ENCODE results near the gene EXOC3L4.

GRCh38 chr14:103103461-103104388, 9.2 kb downstream of the EXOC3L4 start:
- TF ChIP-seq POLR2AphosphoS5 (IDR thresholded peaks at IDR 0.05; ENCODE audit: insufficient read depth, low read depth, low read length) (no peak), CTCF (IDR thresholded peaks at IDR 0.05; ENCODE audit: extremely low read depth in 1 of 2, insufficient read depth in 1 of 2, low read depth in 1 of 2, low read length in 2 of 2) (no peak)
